Measurements from ENCODE around the gene BCAR1. TPM values are rescaled to one million over a fixed set of nuclear protein-coding genes. Genes with fewer than 3 reads are reported as not detected.

BCAR1 gene
- total and polyA plus RNA-seq, 2 donors: 2.9 to 14.5 TPM

DNA sequence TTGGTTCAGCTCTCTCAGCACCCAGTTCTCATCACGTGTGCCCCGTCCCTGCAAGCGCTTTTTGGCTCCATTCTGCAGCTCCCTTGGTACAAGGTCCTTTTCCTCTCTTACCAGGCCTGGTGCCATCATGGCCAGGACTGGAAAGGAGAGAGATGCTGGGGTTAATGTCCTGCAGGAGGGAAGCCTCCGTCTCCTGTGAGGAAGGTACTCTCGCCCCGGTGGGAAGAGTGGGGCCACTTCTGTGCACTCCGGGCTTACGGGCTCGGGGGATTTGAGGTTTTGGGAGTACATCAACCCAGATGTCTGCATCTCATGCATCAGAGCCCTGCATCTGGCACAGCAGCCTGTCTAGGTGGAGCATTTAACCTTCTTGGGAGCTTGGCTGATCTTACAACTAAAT is 54.6 kb downstream of the BCAR1 start:
- H3K4me3 ChIP-seq (ENCODE audit: low read length in 2 of 2): no peak overlapping the region
- peaks cover 7 to 10% of the 10 kb centered on the region in 2 donors for H3K4me1 ChIP-seq (ENCODE audit: control insufficient read depth in 2 of 2, insufficient read depth in 2 of 2, low read length in 2 of 2)
- H3K36me3 ChIP-seq (ENCODE audit: control insufficient read depth in 2 of 2, insufficient read depth in 2 of 2, low read length in 1 of 2): no peaks in the 10 kb centered on the region
- no peaks in the 10 kb centered on the region for H3K9me3 ChIP-seq (ENCODE audit: control insufficient read depth in 2 of 2, insufficient read depth in 1 of 2, low read length in 1 of 2)
- H3K27me3 ChIP-seq (ENCODE audit: control insufficient read depth in 2 of 2, insufficient read depth in 1 of 2, low read length in 1 of 2): peaks cover 6 to 25% of the 10 kb centered on the region in 2 donors
- 83% methylated on average over 9 of the region's 9 CpGs for WGBS
- no peak overlapping the region for H3K27ac ChIP-seq (ENCODE audit: low read depth in 1 of 2, low read length in 1 of 2)
- no peak for DNase-seq (ENCODE audit: low read depth in 6 of 9, low spot score in 9 of 9)

DNA sequence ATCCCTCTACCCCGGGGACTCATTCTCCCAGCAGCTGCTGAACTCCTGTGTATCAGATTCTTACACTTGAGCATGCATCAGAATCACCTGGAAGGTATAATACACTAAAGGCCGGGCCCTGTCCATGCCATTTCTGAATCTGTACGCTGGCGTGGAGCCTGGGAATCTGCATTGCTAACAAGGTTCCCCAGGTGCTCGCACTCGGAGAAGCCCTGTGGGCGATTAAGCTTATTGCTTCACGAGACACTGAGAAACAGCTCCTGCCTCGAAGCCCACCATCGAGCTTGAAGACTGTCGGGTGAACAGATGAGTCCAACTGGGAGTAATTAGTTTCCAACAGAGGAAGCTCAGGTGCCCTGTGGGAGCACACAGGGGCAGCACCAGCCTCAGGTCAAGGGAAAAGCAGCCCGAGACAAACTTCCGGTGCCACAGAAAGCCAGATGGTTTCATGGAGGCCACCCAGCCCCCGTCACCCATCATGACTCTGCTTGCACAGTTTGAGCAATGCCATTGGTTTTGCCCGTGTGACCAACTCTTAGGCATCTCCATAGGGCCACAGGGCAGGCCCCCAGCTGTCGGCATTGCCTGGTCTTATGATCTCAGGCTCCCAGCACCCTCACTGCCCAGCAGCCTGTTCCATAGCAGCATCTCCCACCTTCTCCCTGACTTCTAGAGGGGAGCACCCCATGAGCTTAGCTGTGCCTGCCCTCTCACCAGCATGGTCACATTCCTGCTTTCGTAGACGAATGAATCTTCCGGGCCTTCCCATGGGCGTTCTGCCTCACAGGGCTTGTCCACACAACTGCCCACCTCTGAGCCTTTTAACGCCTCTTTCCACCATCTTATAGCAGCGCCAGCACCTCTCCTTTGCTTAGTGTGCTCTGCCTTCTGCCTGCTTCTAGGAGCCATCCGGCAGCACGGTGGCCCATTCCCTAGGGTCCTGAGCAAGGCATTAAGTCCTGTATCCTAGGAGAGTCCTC is 55.3 kb downstream of the BCAR1 start:
- DNase-seq (ENCODE audit: low read depth in 6 of 9, low spot score in 9 of 9): no peak
- WGBS: 91% methylated on average over 24 of the region's 24 CpGs
- Histone ChIP-seq H3K27ac (ENCODE audit: low read depth in 1 of 2, low read length in 1 of 2) (no peak overlapping the region), H3K4me1 (ENCODE audit: control insufficient read depth in 2 of 2, insufficient read depth in 2 of 2, low read length in 2 of 2) (peaks cover 4 to 5% of the 10 kb centered on the region in 2 donors), H3K4me3 (ENCODE audit: low read length in 2 of 2) (no peak overlapping the region), H3K27me3 (ENCODE audit: control insufficient read depth in 2 of 2, insufficient read depth in 1 of 2, low read length in 1 of 2) (peaks cover 6 to 25% of the 10 kb centered on the region in 2 donors), H3K36me3 (ENCODE audit: control insufficient read depth in 2 of 2, insufficient read depth in 2 of 2, low read length in 1 of 2) (no peaks in the 10 kb centered on the region), H3K9me3 (ENCODE audit: control insufficient read depth in 2 of 2, insufficient read depth in 1 of 2, low read length in 1 of 2) (no peaks in the 10 kb centered on the region)

DNA sequence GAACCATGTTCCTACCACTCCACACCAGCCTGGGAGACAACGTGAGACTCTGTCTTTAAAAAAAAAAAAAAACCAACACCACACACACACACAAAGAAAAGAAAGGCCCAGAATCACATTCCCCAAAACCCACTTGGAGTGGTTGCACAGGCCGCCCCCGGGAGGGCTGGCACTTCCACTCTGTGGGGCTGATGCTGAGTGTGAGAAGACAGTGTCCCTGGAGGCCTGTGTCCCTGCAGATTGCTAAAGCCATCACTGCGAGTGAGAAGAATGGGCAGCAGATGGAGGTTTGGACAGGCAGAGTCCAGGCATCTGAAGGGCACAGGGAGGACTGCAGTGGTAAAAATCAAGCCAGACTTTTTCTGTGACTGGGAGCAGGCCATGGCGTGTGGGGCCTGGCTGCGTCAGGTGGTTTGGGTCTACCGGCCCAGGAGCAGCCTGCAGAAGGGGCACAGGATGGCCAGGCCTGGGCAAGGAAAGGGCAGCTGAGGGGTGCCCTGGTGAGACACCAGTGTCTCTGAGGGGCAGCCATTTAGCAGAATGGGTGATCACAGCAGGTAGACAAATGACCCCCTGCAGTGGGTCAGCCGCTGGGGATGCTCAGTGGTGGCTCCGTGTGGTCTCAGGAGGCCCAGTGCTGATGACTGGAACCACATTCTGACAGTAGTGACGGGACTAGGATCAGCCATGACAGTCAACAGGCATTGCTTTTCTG is 57.5 kb downstream of the BCAR1 start:
- no peak for DNase-seq (ENCODE audit: low read depth in 6 of 9, low spot score in 9 of 9)
- H3K27me3 ChIP-seq (ENCODE audit: control insufficient read depth in 2 of 2, insufficient read depth in 1 of 2, low read length in 1 of 2): peaks cover 6 to 30% of the 10 kb centered on the region in 2 donors
- peaks cover 0 to 2% of the 10 kb centered on the region in 2 donors for H3K4me1 ChIP-seq (ENCODE audit: control insufficient read depth in 2 of 2, insufficient read depth in 2 of 2, low read length in 2 of 2)
- no peak overlapping the region for H3K27ac ChIP-seq (ENCODE audit: low read depth in 1 of 2, low read length in 1 of 2)
- H3K9me3 ChIP-seq (ENCODE audit: control insufficient read depth in 2 of 2, insufficient read depth in 1 of 2, low read length in 1 of 2): no peaks in the 10 kb centered on the region
- H3K36me3 ChIP-seq (ENCODE audit: control insufficient read depth in 2 of 2, insufficient read depth in 2 of 2, low read length in 1 of 2): no peaks in the 10 kb centered on the region
- WGBS: 94% methylated on average over 10 of the region's 10 CpGs
- H3K4me3 ChIP-seq (ENCODE audit: low read length in 2 of 2): no peak overlapping the region

DNA sequence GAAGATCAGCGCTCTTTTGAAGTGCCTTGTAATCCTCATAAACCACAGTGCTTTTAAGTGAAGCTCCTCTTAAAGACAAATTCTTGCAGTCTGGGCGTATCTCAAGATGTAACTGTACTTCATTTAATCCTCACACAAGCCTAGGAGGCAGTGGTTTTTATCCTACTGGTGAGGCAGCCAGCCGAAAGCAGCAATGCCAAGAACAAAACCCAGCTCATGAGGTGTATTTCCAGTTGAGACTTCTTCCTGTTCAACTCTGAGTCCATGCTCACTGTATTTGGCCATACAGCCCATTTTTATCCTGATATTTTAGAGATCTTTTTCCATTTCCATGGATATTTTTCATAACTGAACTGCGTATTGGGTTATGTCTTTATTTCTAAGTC is 58.2 kb downstream of the BCAR1 start:
- Histone ChIP-seq H3K27ac (ENCODE audit: low read depth in 1 of 2, low read length in 1 of 2) (no peak overlapping the region), H3K27me3 (ENCODE audit: control insufficient read depth in 2 of 2, insufficient read depth in 1 of 2, low read length in 1 of 2) (peaks cover 5 to 29% of the 10 kb centered on the region in 2 donors), H3K4me3 (ENCODE audit: low read length in 2 of 2) (no peak overlapping the region), H3K9me3 (ENCODE audit: control insufficient read depth in 2 of 2, insufficient read depth in 1 of 2, low read length in 1 of 2) (no peaks in the 10 kb centered on the region), H3K4me1 (ENCODE audit: control insufficient read depth in 2 of 2, insufficient read depth in 2 of 2, low read length in 2 of 2) (peaks cover 0 to 2% of the 10 kb centered on the region in 2 donors), H3K36me3 (ENCODE audit: control insufficient read depth in 2 of 2, insufficient read depth in 2 of 2, low read length in 1 of 2) (no peaks in the 10 kb centered on the region)
- DNase-seq (ENCODE audit: low read depth in 6 of 9, low spot score in 9 of 9): no peak
- WGBS: 93% methylated on average over 4 of the region's 4 CpGs

DNA sequence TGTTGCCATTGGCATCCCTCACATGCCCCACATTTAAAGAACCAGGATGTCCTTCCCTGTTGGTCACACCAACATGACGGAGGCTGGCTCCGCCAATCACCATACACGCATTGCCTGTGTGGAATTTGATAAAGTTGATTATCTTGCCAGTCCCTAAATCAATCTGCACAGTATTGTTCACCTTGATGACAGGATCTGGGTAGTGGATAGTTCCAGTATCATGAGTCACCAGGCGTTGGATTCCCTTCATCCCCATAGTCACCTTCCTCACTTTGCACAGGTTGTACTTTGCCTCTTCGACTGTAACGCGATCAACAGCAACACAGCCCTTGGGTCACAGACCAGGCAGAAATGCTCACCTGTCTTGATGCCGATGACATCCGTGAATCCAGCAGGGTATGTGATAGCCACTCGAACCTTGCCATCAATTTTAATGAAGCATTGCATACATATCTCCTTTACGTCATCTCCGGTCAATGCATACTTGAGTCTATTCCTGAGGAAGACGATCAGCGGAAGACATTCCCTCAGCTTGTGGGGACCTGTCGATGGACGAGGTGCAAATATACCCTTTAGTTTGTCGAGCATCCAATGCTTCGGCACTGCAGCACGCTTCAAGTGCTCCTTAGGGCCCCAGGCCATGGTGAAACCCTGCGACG is 58.7 kb downstream of the BCAR1 start:
- WGBS: 93% methylated on average over 21 of the region's 21 CpGs
- no peaks in the 10 kb centered on the region for H3K4me1 ChIP-seq (ENCODE audit: control insufficient read depth in 2 of 2, insufficient read depth in 2 of 2, low read length in 2 of 2)
- no peak overlapping the region for H3K27ac ChIP-seq (ENCODE audit: low read depth in 1 of 2, low read length in 1 of 2)
- H3K9me3 ChIP-seq (ENCODE audit: control insufficient read depth in 2 of 2, insufficient read depth in 1 of 2, low read length in 1 of 2): no peaks in the 10 kb centered on the region
- DNase-seq (ENCODE audit: low read depth in 6 of 9, low spot score in 9 of 9): no peak
- peaks cover under 1 to 24% of the 10 kb centered on the region in 2 donors for H3K27me3 ChIP-seq (ENCODE audit: control insufficient read depth in 2 of 2, insufficient read depth in 1 of 2, low read length in 1 of 2)
- H3K4me3 ChIP-seq (ENCODE audit: low read length in 2 of 2): no peak overlapping the region
- no peaks in the 10 kb centered on the region for H3K36me3 ChIP-seq (ENCODE audit: control insufficient read depth in 2 of 2, insufficient read depth in 2 of 2, low read length in 1 of 2)

DNA sequence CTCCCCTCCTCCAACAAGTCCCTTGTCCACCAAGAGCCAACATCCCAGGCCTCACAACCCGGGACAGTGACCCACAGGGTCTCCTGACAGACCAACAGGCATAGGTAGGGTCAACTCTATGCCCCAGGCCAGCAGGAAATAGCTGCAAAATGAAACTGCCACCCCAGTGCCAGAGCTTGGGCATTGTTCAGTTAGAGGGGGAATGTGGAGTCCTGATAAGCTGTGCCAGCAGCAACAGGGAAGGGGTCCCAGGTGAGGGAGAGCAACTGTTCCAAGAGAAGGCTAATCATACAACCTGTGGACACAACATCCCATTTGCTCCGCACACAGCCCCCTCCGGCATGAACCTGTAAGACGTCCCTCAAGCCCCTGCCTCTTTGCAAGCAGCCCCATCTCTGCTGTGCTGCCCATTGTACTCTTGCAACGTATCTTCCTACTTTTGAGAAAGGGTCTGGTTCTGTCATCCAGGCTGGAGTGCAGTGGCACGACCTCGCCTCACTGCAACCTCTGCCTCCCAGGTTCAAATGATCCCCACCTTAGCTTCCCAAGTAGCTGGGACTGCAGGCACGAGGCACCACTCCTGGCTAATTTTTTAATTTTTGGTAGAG is 61.7 kb downstream of the BCAR1 start:
- Histone ChIP-seq H3K36me3 (ENCODE audit: control insufficient read depth in 2 of 2, insufficient read depth in 2 of 2, low read length in 1 of 2) (no peaks in the 10 kb centered on the region), H3K9me3 (ENCODE audit: control insufficient read depth in 2 of 2, insufficient read depth in 1 of 2, low read length in 1 of 2) (no peaks in the 10 kb centered on the region), H3K27ac (ENCODE audit: low read depth in 1 of 2, low read length in 1 of 2) (no peak overlapping the region), H3K4me1 (ENCODE audit: control insufficient read depth in 2 of 2, insufficient read depth in 2 of 2, low read length in 2 of 2) (no peaks in the 10 kb centered on the region), H3K4me3 (ENCODE audit: low read length in 2 of 2) (no peak overlapping the region), H3K27me3 (ENCODE audit: control insufficient read depth in 2 of 2, insufficient read depth in 1 of 2, low read length in 1 of 2) (peaks cover 0 to 6% of the 10 kb centered on the region in 2 donors)
- DNase-seq (ENCODE audit: low read depth in 6 of 9, low spot score in 9 of 9): no peak
- WGBS: 89% methylated on average over 8 of the region's 8 CpGs

DNA sequence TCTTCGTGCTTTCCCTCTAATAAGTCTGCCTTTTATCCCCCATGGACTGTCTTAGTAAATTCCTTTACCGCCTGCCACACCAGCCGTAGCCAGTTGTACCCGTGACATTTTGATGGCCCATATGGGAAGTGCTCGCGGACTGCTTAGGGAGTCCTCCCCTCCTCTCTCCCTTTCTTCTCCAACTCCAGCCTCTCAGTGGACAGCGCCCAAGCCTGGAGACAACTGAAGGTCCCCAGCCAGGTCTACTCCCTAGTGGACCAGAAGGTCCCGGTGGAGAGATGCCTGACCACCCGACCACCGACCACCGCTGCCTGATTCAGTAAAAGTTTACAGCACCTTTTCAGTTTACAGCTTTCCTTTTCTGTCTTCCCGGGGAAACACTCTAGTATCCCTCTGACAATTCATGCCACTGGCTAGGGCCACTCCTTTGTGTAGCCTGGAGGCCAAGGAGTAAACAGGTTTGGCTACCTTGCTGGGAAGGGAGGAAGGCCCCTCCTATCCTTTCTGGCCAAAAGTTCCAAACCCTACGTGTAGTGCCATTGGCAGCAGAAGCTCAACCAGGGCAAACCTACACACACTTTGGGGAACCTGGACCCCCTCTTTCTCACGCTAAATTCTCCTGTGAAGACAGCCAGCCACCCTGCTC is 62.5 kb downstream of the BCAR1 start:
- Histone ChIP-seq H3K4me1 (ENCODE audit: control insufficient read depth in 2 of 2, insufficient read depth in 2 of 2, low read length in 2 of 2) (no peaks in the 10 kb centered on the region), H3K27ac (ENCODE audit: low read depth in 1 of 2, low read length in 1 of 2) (no peak overlapping the region), H3K9me3 (ENCODE audit: control insufficient read depth in 2 of 2, insufficient read depth in 1 of 2, low read length in 1 of 2) (no peaks in the 10 kb centered on the region), H3K36me3 (ENCODE audit: control insufficient read depth in 2 of 2, insufficient read depth in 2 of 2, low read length in 1 of 2) (no peaks in the 10 kb centered on the region), H3K4me3 (ENCODE audit: low read length in 2 of 2) (no peak overlapping the region), H3K27me3 (ENCODE audit: control insufficient read depth in 2 of 2, insufficient read depth in 1 of 2, low read length in 1 of 2) (peaks cover 0 to 6% of the 10 kb centered on the region in 2 donors)
- no peak for DNase-seq (ENCODE audit: low read depth in 6 of 9, low spot score in 9 of 9)
- WGBS: 94% methylated on average over 14 of the region's 14 CpGs

DNA sequence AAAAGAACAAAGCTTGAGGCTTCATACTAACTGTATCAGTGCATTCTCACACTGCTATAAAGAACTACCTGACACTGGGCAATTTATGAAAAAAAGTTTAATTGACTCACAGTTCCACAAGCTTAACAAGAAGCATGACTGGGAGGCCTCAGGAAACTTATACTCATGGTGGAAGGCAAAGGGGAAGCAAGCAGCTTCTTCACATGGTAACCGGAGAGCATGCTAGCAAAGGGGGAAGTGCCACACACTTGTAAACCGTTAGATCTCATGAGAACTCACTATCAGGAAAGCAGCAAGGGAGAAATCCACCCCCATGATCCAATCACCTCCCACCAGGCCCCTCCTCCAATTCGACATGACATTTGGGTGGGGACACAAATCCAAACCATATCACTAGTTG is 69.8 kb downstream of the BCAR1 start:
- Histone ChIP-seq H3K4me3 (ENCODE audit: low read length in 2 of 2) (no peak overlapping the region), H3K27me3 (ENCODE audit: control insufficient read depth in 2 of 2, insufficient read depth in 1 of 2, low read length in 1 of 2) (no peaks in the 10 kb centered on the region), H3K27ac (ENCODE audit: low read depth in 1 of 2, low read length in 1 of 2) (no peak overlapping the region), H3K4me1 (ENCODE audit: control insufficient read depth in 2 of 2, insufficient read depth in 2 of 2, low read length in 2 of 2) (no peaks in the 10 kb centered on the region), H3K36me3 (ENCODE audit: control insufficient read depth in 2 of 2, insufficient read depth in 2 of 2, low read length in 1 of 2) (no peaks in the 10 kb centered on the region), H3K9me3 (ENCODE audit: control insufficient read depth in 2 of 2, insufficient read depth in 1 of 2, low read length in 1 of 2) (peaks cover under 1 to 4% of the 10 kb centered on the region in 2 donors)
- 21% methylated on average over 3 of the region's 3 CpGs for WGBS
- no peak for DNase-seq (ENCODE audit: low read depth in 6 of 9, low spot score in 9 of 9)
